Measurements from ENCODE around the gene KPNA5.

KPNA5 gene

DNA sequence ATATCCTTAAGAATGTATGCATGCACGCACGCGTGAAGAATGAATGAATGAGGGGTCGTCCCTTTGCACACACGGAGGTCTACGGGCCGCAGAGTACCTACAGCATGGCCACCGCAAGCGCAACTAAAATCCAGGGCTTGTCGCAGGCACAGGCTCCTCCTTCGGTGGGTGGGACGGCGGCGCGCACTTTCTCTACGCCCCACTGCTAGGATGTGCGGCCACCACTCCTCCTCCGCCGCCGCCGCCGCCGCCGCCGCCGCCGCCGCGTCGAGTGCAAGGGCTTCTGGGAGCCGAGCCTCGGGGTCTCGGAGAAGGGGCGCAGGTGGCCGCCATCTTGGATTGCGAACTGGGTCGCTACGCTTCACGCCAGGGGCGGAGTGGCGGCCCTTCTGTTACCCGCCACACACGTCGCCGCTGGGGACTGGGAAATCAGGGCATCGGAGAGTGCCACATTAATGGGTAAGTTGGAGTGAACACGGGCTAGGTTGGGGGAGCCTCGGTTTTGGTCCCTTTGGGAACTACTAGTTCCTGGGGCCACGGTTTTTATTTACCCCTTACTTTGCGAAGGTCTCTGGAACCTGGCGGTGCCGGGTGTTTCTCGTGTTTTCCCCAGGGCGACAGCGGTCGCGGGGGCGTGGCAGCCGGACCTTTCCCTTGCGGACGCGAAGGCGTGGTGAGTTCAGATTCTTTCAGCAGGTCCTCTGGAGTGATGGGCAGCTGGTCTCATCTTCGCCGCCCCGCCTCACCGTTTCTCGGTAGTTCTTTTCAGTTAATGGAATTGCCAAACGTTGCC is at the start of gene KPNA5:
Gene KPNA5 (plus strand): TSS at position 332 of the 793 bp plus-strand sequence. CDS start 124 bp downstream, at position 456.
- ChIA-PET POLR2A (interaction anchor here (0.6 to 1.7 kb wide), 3 partner anchors 13 to 401 kb away, joined by 3 to 6 read pairs (median 4); partner anchors contain the start of genes TSPYL1 and ZUP1), CTCF (no interaction called here)
- DNase-seq (ENCODE audit: extremely low spot score), result peak; percentile 92
- TF ChIP-seq SUZ12 (IDR thresholded peaks at IDR 0.05) (no peak), ARNT (IDR thresholded peaks at IDR 0.05) (no peak), HDGF (IDR thresholded peaks at IDR 0.05; ENCODE audit: borderline replicate concordance) (peak; percentile 92; the same call in 1 of the 2 replicates), ZNF384 (IDR thresholded peaks at IDR 0.05) (no peak), NFRKB (IDR thresholded peaks at IDR 0.05) (no peak), LEF1 (IDR thresholded peaks at IDR 0.05; ENCODE audit: borderline replicate concordance) (no peak), ELF4 (IDR thresholded peaks at IDR 0.05) (no peak; the same call in 1 of the 2 replicates), CTBP1 (IDR thresholded peaks at IDR 0.05; ENCODE audit: borderline replicate concordance) (no peak; the same call in 1 of the 2 replicates), BHLHE40 (IDR thresholded peaks at IDR 0.05; ENCODE audit: borderline replicate concordance) (no peak), FOXA1 (IDR thresholded peaks at IDR 0.05) (no peak), L3MBTL2 (conservative IDR thresholded peaks at IDR 0.05) (peak; percentile 40)
- TF ChIP-seq, protein P1, sequence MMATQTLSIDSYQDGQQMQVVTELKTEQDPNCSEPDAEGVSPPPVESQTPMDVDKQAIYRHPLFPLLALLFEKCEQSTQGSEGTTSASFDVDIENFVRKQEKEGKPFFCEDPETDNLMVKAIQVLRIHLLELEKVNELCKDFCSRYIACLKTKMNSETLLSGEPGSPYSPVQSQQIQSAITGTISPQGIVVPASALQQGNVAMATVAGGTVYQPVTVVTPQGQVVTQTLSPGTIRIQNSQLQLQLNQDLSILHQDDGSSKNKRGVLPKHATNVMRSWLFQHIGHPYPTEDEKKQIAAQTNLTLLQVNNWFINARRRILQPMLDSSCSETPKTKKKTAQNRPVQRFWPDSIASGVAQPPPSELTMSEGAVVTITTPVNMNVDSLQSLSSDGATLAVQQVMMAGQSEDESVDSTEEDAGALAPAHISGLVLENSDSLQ (IDR thresholded peaks at IDR 0.05), result peak; percentile 88

DNA sequence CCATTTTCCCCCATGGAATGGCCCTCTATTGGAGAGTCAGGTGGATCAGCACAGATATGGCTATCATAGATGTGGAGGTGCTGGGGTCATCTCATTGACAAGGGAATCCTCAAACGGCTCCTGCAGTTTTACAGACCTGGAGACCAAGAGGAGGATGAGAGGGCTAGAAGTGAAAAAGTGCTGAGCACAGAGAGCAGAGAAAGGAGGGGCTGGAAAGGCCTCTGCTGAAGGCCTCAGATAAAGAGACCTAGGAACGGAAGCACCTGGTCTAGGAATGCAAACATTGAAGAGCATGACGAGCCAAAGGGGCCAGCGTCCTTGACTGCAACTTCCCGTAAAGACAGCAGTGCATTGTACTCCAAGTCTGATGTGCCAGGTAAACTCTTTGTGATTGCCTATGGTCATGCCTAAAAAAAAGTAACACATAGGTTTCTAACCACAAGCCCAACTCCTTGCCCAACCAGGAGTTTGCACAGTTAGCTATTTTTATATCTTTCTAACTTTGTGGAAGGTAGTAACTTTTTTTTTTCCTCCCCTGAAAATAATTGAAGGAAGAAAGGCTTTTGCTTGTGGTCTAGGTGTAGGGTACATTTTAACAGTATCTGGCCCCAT is 49.5 kb upstream of the KPNA5 start:
- CTCF ChIA-PET, result interaction anchor here (0.6 kb wide), 1 partner anchor 70 kb away, joined by 4 read pairs; no protein-coding TSS in a partner anchor

DNA sequence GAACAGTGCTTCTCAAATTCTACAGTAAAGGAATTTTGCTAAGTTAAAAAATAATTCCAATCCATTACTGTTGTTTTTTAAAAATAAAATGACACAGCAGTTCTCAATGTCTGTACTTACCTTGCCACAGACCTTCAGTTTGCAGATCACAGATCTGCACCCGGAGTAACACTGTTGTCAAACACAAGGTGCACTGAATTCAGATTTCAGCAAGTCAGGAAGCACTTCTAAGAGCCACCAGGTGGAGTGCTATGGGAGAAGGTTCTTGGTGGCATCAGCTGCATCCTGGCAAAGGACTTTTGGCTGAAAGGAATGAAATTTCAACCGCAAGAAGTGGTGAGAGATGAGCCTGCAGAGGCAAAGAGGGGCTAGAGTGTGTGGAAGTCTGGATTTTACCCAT is 47.3 kb upstream of the KPNA5 start:
- peak; percentile 45 for DNase-seq (ENCODE audit: extremely low spot score)
- POLR2A ChIA-PET, result no interaction called here
- TF ChIP-seq FOXA1 (IDR thresholded peaks at IDR 0.05), result no peak
- TF ChIP-seq SP1 (IDR thresholded peaks at IDR 0.05), result no peak
- TF ChIP-seq HDGF (IDR thresholded peaks at IDR 0.05; ENCODE audit: borderline replicate concordance), result no peak
- no peak for TF ChIP-seq FOXK2 (IDR thresholded peaks at IDR 0.05)
- TF ChIP-seq BHLHE40 (IDR thresholded peaks at IDR 0.05; ENCODE audit: borderline replicate concordance), result no peak
- TF ChIP-seq, protein P1 (IDR thresholded peaks at IDR 0.05), result no peak
- TF ChIP-seq TARDBP (IDR thresholded peaks at IDR 0.05), result no peak
- no peak for TF ChIP-seq NFRKB (IDR thresholded peaks at IDR 0.05)
- TF ChIP-seq CTBP1 (IDR thresholded peaks at IDR 0.05; ENCODE audit: borderline replicate concordance), result no peak
- no peak for TF ChIP-seq ELF4 (IDR thresholded peaks at IDR 0.05)
- no peak for TF ChIP-seq ARNT (IDR thresholded peaks at IDR 0.05)
- TF ChIP-seq ZNF384 (IDR thresholded peaks at IDR 0.05), result no peak
- no peak for TF ChIP-seq L3MBTL2 (conservative IDR thresholded peaks at IDR 0.05)
- no peak for TF ChIP-seq SUZ12 (IDR thresholded peaks at IDR 0.05)
- TF ChIP-seq LEF1 (IDR thresholded peaks at IDR 0.05; ENCODE audit: borderline replicate concordance), result no peak
- TF ChIP-seq FOXM1 (IDR thresholded peaks at IDR 0.05; ENCODE audit: borderline replicate concordance), result no peak
- CTCF ChIA-PET, result interaction anchor here (0.6 kb wide), 1 partner anchor 34 kb away, joined by 3 read pairs; no protein-coding TSS in a partner anchor

More for the DNA sequence above, 49.5 kb upstream of the KPNA5 start:
- POLR2A ChIA-PET, result no interaction called here
- DNase-seq (ENCODE audit: extremely low spot score), result no peak
- TF ChIP-seq FOXM1 (IDR thresholded peaks at IDR 0.05; ENCODE audit: borderline replicate concordance) (no peak), NFRKB (IDR thresholded peaks at IDR 0.05) (no peak), TARDBP (IDR thresholded peaks at IDR 0.05) (no peak)

DNA sequence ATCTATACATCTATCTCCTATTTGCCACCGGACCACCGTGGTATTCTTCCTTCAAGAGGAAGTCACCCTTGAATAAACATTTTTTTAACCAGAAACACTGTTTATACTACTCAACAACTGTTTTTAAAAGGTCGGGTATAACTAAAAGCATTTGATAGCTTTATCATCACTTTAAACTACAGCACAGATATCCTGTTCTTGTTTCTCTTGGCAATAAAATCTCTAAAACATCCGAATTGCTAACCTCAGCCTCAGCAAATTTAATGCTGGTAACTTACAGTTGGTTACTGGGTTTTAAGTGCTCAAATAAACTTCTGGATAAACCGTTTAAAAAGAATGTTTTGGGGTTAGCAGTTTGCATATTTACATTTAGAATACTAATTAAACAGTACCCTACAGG is 32.9 kb upstream of the KPNA5 start:
- TF ChIP-seq FOXA1 (IDR thresholded peaks at IDR 0.05) (no peak), FOXK2 (IDR thresholded peaks at IDR 0.05) (no peak), CTBP1 (IDR thresholded peaks at IDR 0.05; ENCODE audit: borderline replicate concordance) (no peak), FOXM1 (IDR thresholded peaks at IDR 0.05; ENCODE audit: borderline replicate concordance) (no peak), ARNT (IDR thresholded peaks at IDR 0.05) (no peak), HDGF (IDR thresholded peaks at IDR 0.05; ENCODE audit: borderline replicate concordance) (no peak), TARDBP (IDR thresholded peaks at IDR 0.05) (no peak), L3MBTL2 (conservative IDR thresholded peaks at IDR 0.05) (no peak), ZNF384 (IDR thresholded peaks at IDR 0.05) (no peak), SP1 (IDR thresholded peaks at IDR 0.05) (no peak), NFRKB (IDR thresholded peaks at IDR 0.05) (no peak), SUZ12 (IDR thresholded peaks at IDR 0.05) (no peak)
- TF ChIP-seq, protein P1 (IDR thresholded peaks at IDR 0.05), result no peak
- POLR2A ChIA-PET, result interaction anchor here (1.6 kb wide), 1 partner anchor 32 kb away, joined by 5 read pairs; the partner anchor contains the start of gene RSPH4A
- CTCF ChIA-PET, result no interaction called here
- no peak for DNase-seq (ENCODE audit: extremely low spot score)

DNA sequence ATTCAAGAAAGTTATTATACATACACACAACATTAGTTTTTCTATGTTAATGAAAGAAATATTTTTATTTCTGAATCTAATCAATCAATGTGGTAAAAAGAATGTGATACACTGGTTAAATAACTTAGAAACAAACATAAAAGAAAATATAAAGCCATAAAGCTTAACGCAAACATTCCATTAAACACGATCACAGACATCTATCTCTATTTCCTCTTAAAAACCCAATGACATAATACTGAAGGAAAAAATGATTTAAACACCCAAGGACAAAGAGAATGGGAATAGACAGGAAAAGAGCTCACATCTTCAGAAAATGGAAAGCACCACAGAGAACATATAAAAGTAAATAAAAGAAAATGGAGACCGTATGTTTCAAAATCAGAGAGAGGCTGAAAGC is 31.9 kb upstream of the KPNA5 start:
- no peak for DNase-seq (ENCODE audit: extremely low spot score)
- POLR2A ChIA-PET, result interaction anchor here (1.6 kb wide), 1 partner anchor 33 kb away, joined by 5 read pairs; the partner anchor contains the start of gene RSPH4A
- TF ChIP-seq, protein P1 (IDR thresholded peaks at IDR 0.05), result no peak; the same call in 1 of the 2 replicates
- no peak for TF ChIP-seq LEF1 (IDR thresholded peaks at IDR 0.05; ENCODE audit: borderline replicate concordance)
- no peak for TF ChIP-seq TARDBP (IDR thresholded peaks at IDR 0.05)
- no peak for TF ChIP-seq FOXM1 (IDR thresholded peaks at IDR 0.05; ENCODE audit: borderline replicate concordance)
- TF ChIP-seq SP1 (IDR thresholded peaks at IDR 0.05), result no peak
- TF ChIP-seq FOXA1 (IDR thresholded peaks at IDR 0.05), result no peak
- TF ChIP-seq ARNT (IDR thresholded peaks at IDR 0.05), result no peak
- no peak for TF ChIP-seq BHLHE40 (IDR thresholded peaks at IDR 0.05; ENCODE audit: borderline replicate concordance)
- TF ChIP-seq CTBP1 (IDR thresholded peaks at IDR 0.05; ENCODE audit: borderline replicate concordance), result no peak
- no peak for TF ChIP-seq HDGF (IDR thresholded peaks at IDR 0.05; ENCODE audit: borderline replicate concordance)
- no peak for TF ChIP-seq FOXK2 (IDR thresholded peaks at IDR 0.05)
- no peak for TF ChIP-seq ZNF384 (IDR thresholded peaks at IDR 0.05)
- TF ChIP-seq NFRKB (IDR thresholded peaks at IDR 0.05), result no peak
- no peak for TF ChIP-seq SUZ12 (IDR thresholded peaks at IDR 0.05)
- CTCF ChIA-PET, result interaction anchor here (0.9 kb wide), 1 partner anchor 88 kb away, joined by 3 read pairs; no protein-coding TSS in a partner anchor

Data from HEK293T (cell line).